ENCODE data around the gene SKAP1. TPM values are rescaled to one million over a fixed set of nuclear protein-coding genes. Genes with fewer than 3 reads are reported as not detected.

SKAP1 gene
- polyA plus RNA-seq, 3 donors = 0.13 to 1.0 (median 0.52) TPM

GRCh38 chr17:48175692-48176470, 254.1 kb downstream of the SKAP1 start:
- no peak for DNase-seq
- no peaks in the 10 kb centered on the region for H3K4me1 Mint-ChIP-seq
- Histone ChIP-seq H4K20me1 (ENCODE audit: insufficient read depth, low read length) (no peaks in the 10 kb centered on the region), H3K4me3 (replicated peaks in 1 of 3; ENCODE audit: low read depth in 2 of 3, low read length in 3 of 3) (no peak overlapping the region), H3K36me3 (replicated peaks in 1 of 2; ENCODE audit: control insufficient read depth in 1 of 2, insufficient read depth in 2 of 2, low read length in 2 of 2) (no peaks in the 10 kb centered on the region), H3K79me2 (ENCODE audit: insufficient read depth, low read length) (no peaks in the 10 kb centered on the region), H3K27ac (ENCODE audit: low read depth in 1 of 2, low read length in 2 of 2) (no peak overlapping the region), H3K27me3 (ENCODE audit: control insufficient read depth in 2 of 2, insufficient read depth in 2 of 2, low read length in 2 of 2) (peaks cover 0 to 2% of the 10 kb centered on the region in 2 donors), H3K4me1 (ENCODE audit: control insufficient read depth in 1 of 2, insufficient read depth in 2 of 2, low read length in 2 of 2) (no peaks in the 10 kb centered on the region), H3K9ac (ENCODE audit: insufficient read depth, low read length, poor library complexity, severe bottlenecking) (no peak overlapping the region), H3K9me3 (replicated peaks in 1 of 2; ENCODE audit: control insufficient read depth in 1 of 2, insufficient read depth in 1 of 2, low read length in 2 of 2) (no peaks in the 10 kb centered on the region), H3K4me2 (replicated peaks; ENCODE audit: extremely low read depth, low read length, poor library complexity, severe bottlenecking) (no peak overlapping the region), H2AFZ (ENCODE audit: insufficient read depth, low read depth, low read length, poor library complexity, severe bottlenecking) (peak overlapping the region; percentile 18)
- H3K27ac Mint-ChIP-seq = no peak overlapping the region
- no peak overlapping the region for H3K4me3 Mint-ChIP-seq
- peaks cover 4 to 6% (median 6%) of the 10 kb centered on the region in 3 donors for H3K27me3 Mint-ChIP-seq (ENCODE audit: low read depth in 3 of 3)
- no peaks in the 10 kb centered on the region for H3K9me3 Mint-ChIP-seq
- intact Hi-C loops (cut with micrococcal nuclease) = no loop called here
- 85% methylated on average over 4 of the region's 5 CpGs for WGBS (ENCODE audit: insufficient coverage)
- H3K36me3 Mint-ChIP-seq = no peaks in the 10 kb centered on the region
- TF ChIP-seq CTCF (IDR thresholded peaks at IDR 0.05) = no peak

- no peak overlapping the region for H3K4me3 Mint-ChIP-seq
- DNase-seq = no peak
- H4K20me1 ChIP-seq (ENCODE audit: insufficient read depth, low read length) = no peaks in the 10 kb centered on the region
- WGBS (ENCODE audit: insufficient coverage) = 100% methylated on average over 1 of the region's 3 CpGs
- H3K9me3 ChIP-seq (replicated peaks in 1 of 2; ENCODE audit: control insufficient read depth in 1 of 2, insufficient read depth in 1 of 2, low read length in 2 of 2) = no peaks in the 10 kb centered on the region
- intact Hi-C loops (cut with micrococcal nuclease) = no loop called here
- no peak overlapping the region for H2AFZ ChIP-seq (ENCODE audit: insufficient read depth, low read depth, low read length, poor library complexity, severe bottlenecking)
- no peaks in the 10 kb centered on the region for H3K36me3 Mint-ChIP-seq
- peaks cover 0 to 2% of the 10 kb centered on the region in 2 donors for H3K27me3 ChIP-seq (ENCODE audit: control insufficient read depth in 2 of 2, insufficient read depth in 2 of 2, low read length in 2 of 2)
- no peaks in the 10 kb centered on the region for H3K9me3 Mint-ChIP-seq
- H3K4me3 ChIP-seq (replicated peaks in 1 of 3; ENCODE audit: low read depth in 2 of 3, low read length in 3 of 3) = no peak overlapping the region
- H3K4me1 ChIP-seq (ENCODE audit: control insufficient read depth in 1 of 2, insufficient read depth in 2 of 2, low read length in 2 of 2) = no peaks in the 10 kb centered on the region
- no peaks in the 10 kb centered on the region for H3K4me1 Mint-ChIP-seq
- no peak overlapping the region for H3K27ac ChIP-seq (ENCODE audit: low read depth in 1 of 2, low read length in 2 of 2)
- no peak overlapping the region for H3K27ac Mint-ChIP-seq
- peaks cover 2 to 7% (median 3%) of the 10 kb centered on the region in 3 donors for H3K27me3 Mint-ChIP-seq (ENCODE audit: low read depth in 3 of 3)
- no peaks in the 10 kb centered on the region for H3K36me3 ChIP-seq (replicated peaks in 1 of 2; ENCODE audit: control insufficient read depth in 1 of 2, insufficient read depth in 2 of 2, low read length in 2 of 2)
- H3K79me2 ChIP-seq (ENCODE audit: insufficient read depth, low read length) = no peaks in the 10 kb centered on the region
- H3K9ac ChIP-seq (ENCODE audit: insufficient read depth, low read length, poor library complexity, severe bottlenecking) = no peak overlapping the region
- TF ChIP-seq CTCF (IDR thresholded peaks at IDR 0.05) = no peak
- H3K4me2 ChIP-seq (replicated peaks; ENCODE audit: extremely low read depth, low read length, poor library complexity, severe bottlenecking) = no peak overlapping the region
Observed at GRCh38 chr17:48174833-48175523, 255.0 kb downstream of the SKAP1 start.
